Stimulated activated CD4-positive, alpha-beta T cell treated with anti-CD3 and anti-CD28 coated beads, Interleukin-15, amount 100 ng/mL, for 48 hours (primary cell): ENCODE results near the gene TMEM39A.

ENCODE experiments used
- DNase-seq, 2 donors: peaks; one replicate each; pipeline ENCODE4 v3.0.0-alpha.2; 2020; ENCODE audit warnings: low read depth in 2 of 2

The TMEM39A gene

GRCh38 chr3:119400466-119400865 is 62.9 kb downstream of the TMEM39A start:
- no peak for DNase-seq

GRCh38 chr3:119396870-119397269 is 66.5 kb downstream of the TMEM39A start:
- DNase-seq: no peak

GRCh38 chr3:119395923-119396358 is 67.5 kb downstream of the TMEM39A start:
- DNase-seq: no peak

- no peak for DNase-seq
Measured at GRCh38 chr3:119388577-119388976, 74.8 kb downstream of the TMEM39A start.

GRCh38 chr3:119382134-119382533 is 81.3 kb downstream of the TMEM39A start:
- DNase-seq: no peak

- no peak for DNase-seq
Measured at GRCh38 chr3:119380697-119381096, 82.7 kb downstream of the TMEM39A start.
